WTC11 (cell line): ENCODE data around the gene SOX5. TPM values are rescaled to one million over a fixed set of nuclear protein-coding genes. Genes with fewer than 3 reads are reported as not detected.

ENCODE experiments used
- ATAC-seq: fragments of 200-7000 bp; cut with Tn5 transposase; 2 replicates; pipeline ENCODE4 v1.10.0; 2021; ENCODE audit warnings: mild to moderate bottlenecking, moderate library complexity
- CTCF ChIA-PET: fragments of 300-600 bp; sonication (Branson Sonifier 250); formaldehyde crosslinking; loops from one replicate; lab custom pipeline; 2021; ENCODE audit warnings: antibody characterized with exemption; lab: Charles Lee
- POLR2A ChIA-PET: fragments of 350-600 bp; sonication (Branson Sonifier 250); formaldehyde crosslinking; loops from one replicate; lab custom pipeline; 2021; ENCODE audit warnings: antibody characterized with exemption; lab: Charles Lee
- DNase-seq: peaks from one replicate; pipeline ENCODE4 v3.0.0; 2021; ENCODE audit warnings: low spot score
- H3K27ac Mint-ChIP-seq: 2 replicates; pipeline ENCODE4 v1.8.0; 2021; ENCODE audit warnings: mixed read lengths
- H3K27me3 Mint-ChIP-seq: 2 replicates; pipeline ENCODE4 v1.8.0; 2021; ENCODE audit warnings: low read depth, mild to moderate bottlenecking, moderate library complexity, mixed read lengths
- H3K36me3 Mint-ChIP-seq: 2 replicates; pipeline ENCODE4 v1.8.0; 2021; ENCODE audit warnings: mixed read lengths
- H3K4me1 Mint-ChIP-seq: 2 replicates; pipeline ENCODE4 v1.8.0; 2022; ENCODE audit warnings: mixed read lengths
- H3K4me3 Mint-ChIP-seq: 2 replicates; pipeline ENCODE4 v1.8.0; 2021; ENCODE audit warnings: mild to moderate bottlenecking, moderate library complexity, mixed read lengths
- H3K9me3 Mint-ChIP-seq: 2 replicates; pipeline ENCODE4 v1.8.0; 2021; ENCODE audit warnings: mixed read lengths
- ARID4B ChIP-seq: sonication (generic); formaldehyde crosslinking; IDR thresholded peaks from 2 replicates; pipeline ENCODE4 v1.8.0; 2023; ENCODE audit warnings: missing genetic modification reagents, mild to moderate bottlenecking, borderline replicate concordance
- ATF1 ChIP-seq: sonication (generic); formaldehyde crosslinking; IDR thresholded peaks from 2 replicates; pipeline ENCODE4 v1.8.1; 2023; ENCODE audit warnings: mild to moderate bottlenecking, moderate library complexity, missing genetic modification reagents
- E2F1 ChIP-seq: sonication (generic); formaldehyde crosslinking; IDR thresholded peaks from 2 replicates; pipeline ENCODE4 v1.8.0; 2022; ENCODE audit warnings: mild to moderate bottlenecking, missing genetic modification reagents
- ELF4 ChIP-seq: sonication (generic); formaldehyde crosslinking; IDR thresholded peaks from 2 replicates; pipeline ENCODE4 v1.8.1; 2022; ENCODE audit warnings: low read depth, mild to moderate bottlenecking, moderate library complexity, missing genetic modification reagents
- EMX1 ChIP-seq: fragments of 250-450 bp; sonication (Bioruptor Pico); IDR thresholded peaks from 2 replicates; pipeline ENCODE4 v1.8.0; 2021; ENCODE audit warnings: mild to moderate bottlenecking
- ESRRA ChIP-seq: sonication (generic); formaldehyde crosslinking; IDR thresholded peaks from 2 replicates; pipeline ENCODE4 v1.8.1; 2022; ENCODE audit warnings: mild to moderate bottlenecking, missing genetic modification reagents, borderline replicate concordance
- ETV6 ChIP-seq: sonication (generic); formaldehyde crosslinking; IDR thresholded peaks from 2 replicates; pipeline ENCODE4 v1.8.1; 2022; ENCODE audit warnings: mild to moderate bottlenecking, missing genetic modification reagents
- FOXJ3 ChIP-seq: sonication (generic); formaldehyde crosslinking; IDR thresholded peaks from 2 replicates; pipeline ENCODE4 v1.9.0; 2021; ENCODE audit warnings: missing genetic modification reagents, mild to moderate bottlenecking, borderline replicate concordance
- GABPB1 ChIP-seq: sonication (generic); formaldehyde crosslinking; IDR thresholded peaks from 2 replicates; pipeline ENCODE4 v1.8.1; 2023; ENCODE audit warnings: mild to moderate bottlenecking, missing genetic modification reagents
- HMGXB4 ChIP-seq: sonication (generic); formaldehyde crosslinking; IDR thresholded peaks from 2 replicates; pipeline ENCODE4 v1.8.1; 2023; ENCODE audit warnings: mild to moderate bottlenecking, moderate library complexity, missing genetic modification reagents
- NFATC4 ChIP-seq: fragments of 250-450 bp; sonication (Bioruptor Pico); IDR thresholded peaks from 2 replicates; pipeline ENCODE4 v1.9.0; 2021; ENCODE audit warnings: mild to moderate bottlenecking
- SMAD4 ChIP-seq: sonication (generic); formaldehyde crosslinking; IDR thresholded peaks from 2 replicates; pipeline ENCODE4 v1.8.0; 2022; ENCODE audit warnings: mild to moderate bottlenecking, missing genetic modification reagents
- TEAD1 ChIP-seq: sonication (generic); formaldehyde crosslinking; IDR thresholded peaks from 2 replicates; pipeline ENCODE4 v1.8.0; 2022; ENCODE audit warnings: mild to moderate bottlenecking, missing genetic modification reagents
- ZBTB21 ChIP-seq: sonication (generic); formaldehyde crosslinking; IDR thresholded peaks from 2 replicates; pipeline ENCODE4 v1.8.1; 2023; ENCODE audit warnings: mild to moderate bottlenecking, missing genetic modification reagents, borderline replicate concordance
- ZMAT4 ChIP-seq: fragments of 250-450 bp; sonication (Bioruptor Pico); IDR thresholded peaks from 2 replicates; pipeline ENCODE4 v1.9.0; 2021; ENCODE audit warnings: mild to moderate bottlenecking
- ZNF232 ChIP-seq: sonication (generic); formaldehyde crosslinking; IDR thresholded peaks from 2 replicates; pipeline ENCODE4 v1.8.0; 2022; ENCODE audit warnings: mild to moderate bottlenecking, missing genetic modification reagents
- ZNF317 ChIP-seq: sonication (generic); formaldehyde crosslinking; IDR thresholded peaks from 2 replicates; pipeline ENCODE4 v1.8.1; 2023; ENCODE audit warnings: low read depth, mild to moderate bottlenecking, moderate library complexity, missing genetic modification reagents, borderline replicate concordance
- ZNF416 ChIP-seq: fragments of 250-450 bp; sonication (Bioruptor Pico); IDR thresholded peaks from 2 replicates; pipeline ENCODE4 v1.9.0; 2021; ENCODE audit warnings: mild to moderate bottlenecking, inconsistent platforms
- total RNA-seq: library from RNA; stranded (reverse); gene quantifications from 3 replicates; pipeline ENCODE4 v1.2.3, GENCODE V29; 2021
- TF ChIP-seq, protein P1 (sequence below): sonication (generic); formaldehyde crosslinking; IDR thresholded peaks from 2 replicates; pipeline ENCODE4 v1.8.1; 2023; ENCODE audit warnings: mild to moderate bottlenecking, missing genetic modification reagents, moderate library complexity

SOX5 gene
- total RNA-seq, 1 experiment from 2014 or later = 2.3 TPM

- TF ChIP-seq ARID4B (no peak), ZNF416 (CRISPR knock-in tag) (no peak)
Measured at GRCh38 chr12:23600919-23601318, 348.6 kb downstream of the SOX5 start (continued).

GRCh38 chr12:23596568-23596967, 352.9 kb downstream of the SOX5 start:
- CTCF ChIA-PET = no interaction called here
- Mint-ChIP-seq H3K4me3 (no peak overlapping the region), H3K27me3 (no peaks in the 10 kb centered on the region), H3K36me3 (peaks cover 8% of the 10 kb centered on the region), H3K27ac (no peak overlapping the region), H3K4me1 (peaks cover 10% of the 10 kb centered on the region), H3K9me3 (peaks cover 12% of the 10 kb centered on the region)
- DNase-seq = no peak
- ATAC-seq = no peak
- no peak for TF ChIP-seq FOXJ3 (CRISPR knock-in tag)
- no peak for TF ChIP-seq EMX1 (CRISPR knock-in tag)
- TF ChIP-seq ELF4 (CRISPR knock-in tag) = no peak
- TF ChIP-seq NFATC4 (CRISPR knock-in tag) = no peak
- TF ChIP-seq, protein P1, sequence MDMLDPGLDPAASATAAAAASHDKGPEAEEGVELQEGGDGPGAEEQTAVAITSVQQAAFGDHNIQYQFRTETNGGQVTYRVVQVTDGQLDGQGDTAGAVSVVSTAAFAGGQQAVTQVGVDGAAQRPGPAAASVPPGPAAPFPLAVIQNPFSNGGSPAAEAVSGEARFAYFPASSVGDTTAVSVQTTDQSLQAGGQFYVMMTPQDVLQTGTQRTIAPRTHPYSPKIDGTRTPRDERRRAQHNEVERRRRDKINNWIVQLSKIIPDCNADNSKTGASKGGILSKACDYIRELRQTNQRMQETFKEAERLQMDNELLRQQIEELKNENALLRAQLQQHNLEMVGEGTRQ = no peak
- no peak for TF ChIP-seq SMAD4
- no peak for TF ChIP-seq TEAD1
- no peak for TF ChIP-seq ETV6 (CRISPR knock-in tag)
- no peak for TF ChIP-seq ATF1 (CRISPR knock-in tag)
- no peak for TF ChIP-seq ZBTB21 (CRISPR knock-in tag)
- no peak for TF ChIP-seq ESRRA (CRISPR knock-in tag)
- TF ChIP-seq E2F1 = no peak
- TF ChIP-seq ZMAT4 (CRISPR knock-in tag) = no peak
- TF ChIP-seq ZNF232 = no peak
- TF ChIP-seq HMGXB4 (CRISPR knock-in tag) = no peak
- no peak for TF ChIP-seq GABPB1 (CRISPR knock-in tag)
- no peak for TF ChIP-seq ZNF317 (CRISPR knock-in tag)
- POLR2A ChIA-PET = no interaction called here
